Islet of Langerhans (tissue), 1 donor: Measurements from ENCODE around the gene SLN.

Experiments
- FAIRE-seq: peaks from one replicate; lab custom pipeline; 2011; peaks lifted over from hg19 to GRCh38; lab: Jason Lieb, UNC

SLN gene

DNA sequence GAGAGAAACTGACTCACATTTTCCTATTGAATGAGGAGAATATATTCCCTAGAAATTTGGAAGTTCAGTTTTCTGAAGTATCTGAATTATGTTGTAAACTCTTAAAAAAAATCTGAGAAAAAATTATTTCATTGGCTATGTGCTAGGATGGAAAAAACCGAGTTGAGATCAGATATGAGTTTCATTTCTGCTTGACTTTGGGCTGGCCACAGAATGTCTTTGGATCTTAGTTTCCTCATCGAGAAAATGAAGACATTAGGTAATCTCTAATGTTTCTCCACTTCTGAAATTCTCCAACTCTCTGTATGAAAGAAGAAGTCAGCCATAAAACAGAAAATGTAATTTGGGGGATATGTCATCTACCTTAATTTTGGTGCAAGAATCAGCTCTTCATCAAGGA, 28.8 kb downstream of the SLN start:
- no peak for FAIRE-seq

DNA sequence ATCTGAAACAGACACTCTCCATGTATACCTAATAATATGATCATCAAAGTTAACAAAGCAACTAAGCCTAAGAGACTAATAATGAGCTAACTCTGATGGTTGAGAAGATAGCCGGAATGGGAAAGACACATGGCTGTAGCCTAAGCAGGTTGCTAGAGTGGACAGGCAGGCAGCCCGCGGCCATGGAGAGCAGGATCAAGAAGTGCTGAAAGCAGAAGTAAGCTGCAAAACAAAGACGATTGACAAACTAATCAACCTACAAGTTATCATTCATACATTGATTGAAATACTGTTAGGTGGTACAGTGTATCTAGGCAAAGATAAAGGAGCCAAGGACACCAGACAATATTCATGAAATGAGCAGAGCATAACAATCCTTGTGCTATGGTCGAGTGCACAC, 29.3 kb downstream of the SLN start:
- FAIRE-seq: no peak

DNA sequence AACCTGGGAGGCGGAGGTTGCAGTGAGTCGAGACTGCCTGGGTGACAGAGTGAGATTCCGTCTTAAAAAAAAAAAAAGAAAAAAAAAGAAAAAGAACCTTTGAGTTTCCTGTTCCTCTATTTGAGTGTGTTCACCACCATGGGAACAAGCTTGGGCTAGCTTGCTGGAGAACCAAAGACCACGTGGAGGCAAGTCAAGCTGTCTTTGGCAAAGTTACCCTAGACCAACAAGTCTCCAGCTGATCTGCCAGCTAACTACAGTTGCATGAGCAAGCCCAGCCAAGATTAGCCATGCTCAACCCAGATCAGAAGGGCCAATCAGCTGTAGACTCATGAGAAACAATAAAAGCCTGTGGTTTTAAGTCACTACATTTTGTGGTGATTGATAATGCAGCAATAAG, 29.7 kb downstream of the SLN start:
- FAIRE-seq: no peak

DNA sequence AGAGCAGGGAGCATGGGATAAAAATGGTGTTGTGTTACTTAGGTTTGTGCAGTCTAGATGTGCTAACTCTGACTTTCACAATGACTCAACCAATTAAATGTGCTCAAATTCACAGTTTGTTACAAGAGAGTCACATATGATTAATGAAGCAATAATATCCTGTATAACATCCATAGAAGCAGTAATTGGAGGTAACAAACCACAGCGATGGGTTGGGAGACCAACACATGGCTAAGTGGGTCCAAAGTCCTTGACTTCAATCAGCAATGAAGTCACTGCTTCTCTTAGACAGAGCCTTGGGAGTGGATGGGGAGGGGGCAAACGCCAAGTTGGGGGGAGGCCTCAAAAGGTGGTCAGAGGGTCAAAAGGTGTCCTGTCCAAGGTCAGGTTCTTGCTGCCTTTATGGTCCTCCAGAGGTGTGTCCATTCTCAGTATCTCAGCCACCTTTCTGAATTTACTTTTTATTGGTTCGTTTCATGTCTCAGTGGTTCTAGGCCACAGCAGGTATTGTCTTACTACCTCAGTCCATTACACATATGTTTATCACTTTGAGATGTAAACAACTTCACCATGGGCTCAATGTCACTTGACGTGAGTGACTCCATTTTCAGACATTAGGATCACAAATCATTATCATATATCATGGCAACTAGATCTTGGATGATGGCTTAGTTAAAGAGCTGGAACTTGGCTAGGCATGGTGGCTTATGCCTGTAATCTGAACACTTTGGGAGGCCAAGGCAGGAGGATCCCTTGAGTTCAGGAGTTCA, 32.4 kb downstream of the SLN start:
- no peak for FAIRE-seq

DNA sequence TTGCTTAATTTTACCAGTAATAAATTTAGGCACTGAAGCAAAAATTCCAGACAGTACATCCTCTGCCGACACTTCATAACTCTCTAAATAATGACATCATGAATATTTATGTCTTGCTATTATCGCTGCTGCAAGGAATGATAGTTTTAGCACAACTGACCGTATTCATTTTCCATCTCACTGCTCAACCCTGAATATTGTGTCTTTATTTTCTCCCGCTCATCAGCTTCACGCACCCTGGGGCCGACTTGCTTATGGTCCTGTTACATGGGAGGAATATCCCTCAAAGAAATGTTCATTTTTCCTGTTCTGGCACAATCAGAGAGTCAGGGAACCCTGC, 33.3 kb downstream of the SLN start:
- FAIRE-seq: no peak

DNA sequence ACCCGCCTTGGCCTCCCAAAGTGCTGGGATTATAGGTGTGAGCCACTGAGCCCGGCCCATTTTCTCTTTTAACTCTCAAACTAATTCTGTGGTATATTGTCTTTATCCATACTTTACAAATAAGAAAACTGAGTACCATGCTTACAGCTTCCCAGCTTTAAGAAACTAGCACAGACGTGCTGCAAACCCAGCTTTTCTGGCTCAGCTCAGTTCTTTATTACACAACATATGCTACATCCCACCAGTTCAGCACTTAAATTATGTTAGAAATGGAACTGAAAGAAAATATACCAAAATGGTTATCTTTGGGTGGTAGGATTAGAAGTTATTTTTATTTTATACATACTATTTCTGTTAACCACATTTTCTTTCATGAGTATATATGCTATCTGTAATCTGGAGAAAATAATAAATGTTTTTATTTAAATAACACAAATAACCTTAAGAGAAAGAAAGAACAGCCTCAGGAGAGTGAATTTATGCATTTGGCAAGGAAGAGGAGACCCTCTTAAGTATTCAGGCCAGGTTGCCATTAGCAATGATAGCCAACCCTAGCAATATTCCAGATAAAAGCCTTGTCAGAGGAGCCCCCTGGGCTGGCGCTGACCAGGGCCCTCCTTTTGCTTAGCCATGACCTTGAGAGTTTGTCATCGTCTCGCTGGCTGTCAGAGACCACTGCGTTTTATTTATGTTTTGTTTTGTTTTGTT, 33.8 kb downstream of the SLN start:
- FAIRE-seq: no peak

DNA sequence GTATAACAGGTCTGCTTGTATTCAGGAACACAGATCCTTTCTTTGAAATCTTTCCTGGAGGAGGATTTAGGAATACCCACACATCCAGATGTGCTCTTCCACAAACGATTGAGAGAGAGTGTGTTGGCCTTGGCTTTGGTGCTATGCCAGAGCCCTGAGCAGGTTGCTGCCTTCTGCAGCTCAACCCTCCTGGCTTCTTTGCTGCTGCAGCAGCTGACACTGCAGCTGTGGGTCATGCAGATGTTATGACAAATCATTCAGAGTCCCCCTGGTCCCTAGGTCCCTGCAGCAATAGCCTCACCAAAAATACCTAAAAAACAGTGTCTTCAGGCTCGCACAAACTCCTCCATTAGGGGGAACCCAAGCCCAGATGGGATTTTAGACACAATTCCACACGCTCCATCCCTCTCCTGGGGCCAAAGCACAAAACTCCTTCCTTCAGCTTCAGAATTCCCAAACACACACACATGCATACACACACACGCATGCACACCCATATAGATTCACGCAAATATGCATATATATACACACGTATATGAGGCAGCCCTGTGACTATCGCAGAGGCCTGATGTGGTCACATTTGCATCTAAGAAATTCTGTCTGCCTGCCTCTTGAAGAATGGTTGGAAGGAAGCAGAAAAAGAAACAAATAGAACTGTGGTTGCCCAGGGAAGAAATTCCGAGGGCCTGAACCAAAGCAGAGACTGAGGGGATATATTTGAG, 35.4 kb downstream of the SLN start:
- no peak for FAIRE-seq

DNA sequence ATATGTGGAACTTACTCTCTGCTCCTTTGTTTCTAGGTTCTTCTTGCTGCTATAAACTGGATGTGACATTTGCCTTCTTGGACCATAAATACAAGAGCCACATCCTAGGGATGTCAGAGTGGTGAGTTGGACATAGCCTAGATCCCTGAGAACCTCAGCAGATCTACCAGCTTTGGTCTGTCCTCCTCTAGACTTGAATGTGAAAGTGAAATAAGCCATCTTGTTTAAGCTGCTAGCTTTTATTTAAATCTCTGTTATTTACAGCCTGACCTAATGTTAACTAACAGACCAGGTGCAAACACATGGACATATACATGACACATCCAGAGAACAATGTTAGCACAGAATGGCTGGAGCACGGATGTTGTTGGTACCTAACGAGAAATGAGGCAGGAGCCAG, 36.0 kb downstream of the SLN start:
- no peak for FAIRE-seq

DNA sequence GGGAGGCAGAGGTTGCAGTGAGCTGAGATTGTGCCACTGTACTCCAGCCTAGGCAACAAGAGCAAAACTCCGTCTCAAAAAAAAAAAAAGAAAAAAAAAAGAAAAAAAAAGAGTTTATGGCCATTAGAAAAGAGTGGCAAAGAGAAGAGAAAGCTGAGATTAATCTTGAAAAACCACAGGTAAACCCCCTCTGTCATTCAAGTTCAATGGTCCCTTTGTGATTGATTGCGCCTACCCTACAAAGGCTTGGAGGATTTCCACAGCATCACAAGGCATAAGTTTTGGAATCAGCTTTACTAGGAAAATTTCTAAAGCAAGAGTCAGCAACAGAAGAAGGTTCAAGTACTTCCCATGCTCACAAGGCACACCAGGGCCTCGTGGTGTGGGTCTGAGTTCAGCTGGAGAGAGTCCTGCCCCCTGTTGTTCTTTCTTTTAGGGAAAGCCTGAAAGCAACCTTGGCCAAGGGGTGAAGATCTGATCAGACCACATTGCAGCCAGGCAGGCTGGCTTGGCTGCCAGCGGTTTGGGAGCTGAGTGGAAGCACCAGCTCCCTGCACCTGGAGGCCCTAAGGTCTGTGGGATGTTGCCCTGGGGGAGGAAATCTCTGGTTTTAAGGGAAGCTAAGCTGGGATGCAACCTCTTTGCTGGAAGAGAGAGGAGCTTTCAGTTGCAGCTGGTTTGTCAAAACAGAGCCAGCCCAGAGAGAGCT, 41.8 kb downstream of the SLN start:
- no peak for FAIRE-seq

DNA sequence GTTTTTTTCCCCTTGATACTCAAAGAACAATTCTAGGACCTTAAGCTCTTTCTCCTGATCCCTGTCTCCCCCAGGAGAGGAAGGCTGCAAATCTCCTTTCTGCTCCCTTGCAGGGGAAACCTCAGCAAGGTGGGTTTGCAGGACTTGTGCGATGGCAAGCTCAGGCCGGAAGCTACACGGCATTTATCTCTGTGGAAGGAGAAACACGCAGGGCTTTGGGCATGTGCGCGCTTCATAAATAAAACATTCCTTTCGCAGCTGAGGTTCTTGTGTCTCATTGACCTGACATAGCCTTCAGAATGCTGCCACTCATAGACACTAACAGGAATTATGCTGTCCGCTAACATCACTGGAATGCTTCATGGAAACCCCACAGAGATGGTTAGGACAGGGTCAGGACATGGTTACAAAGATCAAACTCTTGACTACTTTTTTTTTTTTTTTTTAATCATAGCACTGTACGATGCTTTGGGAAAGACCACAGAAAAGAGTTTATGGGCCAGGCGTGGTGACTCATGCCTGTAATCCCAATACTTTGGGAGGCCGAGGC, 42.6 kb downstream of the SLN start:
- no peak for FAIRE-seq

DNA sequence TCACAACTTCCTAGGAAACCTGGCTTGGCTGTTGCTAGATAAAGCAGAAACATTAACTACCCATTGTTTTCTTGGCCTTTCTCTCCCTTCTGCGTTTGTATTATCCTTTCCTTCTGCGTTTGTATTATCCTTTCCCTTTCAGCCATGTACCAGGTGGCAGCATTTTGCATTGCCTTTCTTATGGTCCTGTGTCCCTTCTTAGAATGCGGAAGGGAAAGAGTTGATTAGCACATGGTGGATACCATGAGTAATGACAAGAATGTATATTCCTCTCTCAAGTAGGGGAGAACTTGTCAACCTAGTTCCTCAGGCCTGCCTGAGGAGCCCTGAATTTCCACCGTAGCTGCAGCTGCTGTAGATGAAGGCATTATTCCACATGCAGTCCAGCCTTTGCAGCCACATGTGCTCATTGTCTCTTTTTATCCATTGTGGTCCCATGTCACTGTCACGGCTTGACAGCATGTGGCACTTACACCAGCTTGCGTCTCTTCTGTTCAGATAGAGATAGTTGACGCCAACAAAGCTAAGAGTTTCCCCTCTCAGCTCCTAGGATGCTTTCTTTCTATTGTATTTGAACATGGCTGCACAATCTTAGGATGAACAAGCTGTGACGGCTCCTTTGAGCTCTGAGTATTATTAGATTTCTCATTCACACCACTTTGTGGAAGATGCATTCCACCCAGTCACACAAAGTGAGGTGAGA, 44.8 kb downstream of the SLN start:
- no peak for FAIRE-seq

DNA sequence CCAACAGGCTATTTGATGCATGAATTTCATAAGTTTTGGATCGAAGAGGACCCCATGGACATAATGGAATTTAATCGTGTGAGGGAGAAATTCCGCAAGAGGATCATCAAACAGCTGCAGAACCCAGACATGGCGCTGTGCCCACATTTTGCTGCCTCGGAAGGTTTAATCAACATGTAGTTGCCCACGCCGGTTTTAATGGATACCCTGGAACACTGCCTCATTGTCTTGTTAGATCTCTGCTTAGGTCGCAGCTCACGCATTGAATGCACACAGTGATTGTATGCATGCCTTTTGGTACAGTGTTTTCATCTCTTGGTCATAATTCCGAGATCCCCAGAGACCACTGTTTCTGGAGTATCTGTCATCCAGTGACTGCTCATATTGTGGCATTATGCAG, 46.8 kb downstream of the SLN start:
- FAIRE-seq: no peak

DNA sequence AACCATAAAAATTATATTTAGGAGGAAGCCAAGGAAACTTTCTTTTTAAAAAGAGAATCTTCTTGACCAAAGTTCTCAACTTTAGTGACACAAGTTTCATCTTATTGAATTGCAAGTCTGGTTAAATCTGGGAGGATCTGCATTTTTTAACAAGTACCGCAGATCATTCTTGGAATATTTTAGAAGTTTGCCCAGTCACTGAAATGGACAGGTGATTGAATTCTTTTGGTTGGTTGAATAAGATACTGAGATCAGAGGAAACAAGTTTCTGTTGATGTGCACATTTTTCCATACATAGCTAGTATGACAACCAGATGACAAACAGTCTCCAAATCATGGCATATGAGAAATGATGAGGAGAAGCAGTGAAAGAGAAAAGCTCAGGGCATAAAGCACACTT, 50.2 kb downstream of the SLN start:
- FAIRE-seq: no peak

DNA sequence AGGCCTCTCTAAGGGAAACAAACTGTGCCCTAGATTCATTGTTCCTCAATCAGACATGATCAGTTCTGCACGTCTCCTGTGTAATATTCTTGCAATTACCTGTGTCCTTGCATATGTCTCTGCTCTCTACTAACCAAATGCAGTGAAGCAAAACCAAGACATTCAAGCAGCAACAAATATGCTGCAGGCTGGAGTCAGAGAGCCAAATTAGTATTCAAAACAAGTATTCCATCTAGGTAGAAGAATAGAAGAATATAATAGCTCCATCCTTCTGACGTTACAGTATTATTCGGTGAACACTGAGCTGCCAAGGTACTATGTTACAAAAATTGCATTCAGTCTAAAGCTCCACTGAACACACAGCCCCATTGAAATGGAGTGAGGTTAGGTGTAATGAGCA, 51.8 kb downstream of the SLN start:
- FAIRE-seq: no peak

DNA sequence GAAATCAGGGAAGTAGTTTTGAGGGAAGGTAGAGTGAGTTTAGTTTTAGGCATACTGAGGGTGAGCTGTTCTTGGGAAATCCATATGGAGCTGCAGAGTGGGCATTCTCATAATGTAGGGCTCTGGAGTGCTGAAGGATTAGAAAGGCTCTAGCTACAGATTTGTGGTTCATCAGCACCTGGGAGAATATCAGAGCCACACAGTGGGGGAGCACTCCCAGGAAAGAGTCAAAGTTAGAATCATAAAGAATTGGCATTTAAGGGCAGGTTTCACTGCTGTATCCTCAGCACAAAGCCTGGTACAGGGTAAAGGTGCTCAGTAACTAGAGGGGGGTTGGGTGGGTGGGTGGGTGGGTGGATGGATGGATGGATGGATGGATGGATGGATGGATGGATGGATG, 52.5 kb downstream of the SLN start:
- FAIRE-seq: no peak
